ENCODE measurements around the gene NKD1.

Gene NKD1

GRCh38 chr16:50537533-50538290 lies 10.5 kb upstream of the NKD1 start:
- no peak for DNase-seq (ENCODE audit: low spot score)

- no peak for DNase-seq (ENCODE audit: low spot score)
Measured at GRCh38 chr16:50538411-50539052, 9.7 kb upstream of the NKD1 start.

GRCh38 chr16:50539053-50539695 lies 9.0 kb upstream of the NKD1 start:
- no peak for DNase-seq (ENCODE audit: low spot score)

GRCh38 chr16:50539822-50540710 lies 8.1 kb upstream of the NKD1 start:
- DNase-seq (ENCODE audit: low spot score): no peak

GRCh38 chr16:50540711-50541007 lies 7.5 kb upstream of the NKD1 start:
- DNase-seq (ENCODE audit: low spot score): no peak

GRCh38 chr16:50542703-50543102 lies 5.5 kb upstream of the NKD1 start:
- DNase-seq (ENCODE audit: low spot score): no peak

GRCh38 chr16:50546125-50546524 lies 2.1 kb upstream of the NKD1 start:
- DNase-seq (ENCODE audit: low spot score): no peak

GRCh38 chr16:50547340-50548124 lies 664 bp upstream of the NKD1 start:
- DNase-seq (ENCODE audit: low spot score): no peak

- DNase-seq (ENCODE audit: low spot score): no peak
Measured at GRCh38 chr16:50548909-50549560, 839 bp downstream of the NKD1 start.

- no peak for DNase-seq (ENCODE audit: low spot score)
Measured at GRCh38 chr16:50549561-50549915, 1.3 kb downstream of the NKD1 start.

GRCh38 chr16:50550035-50550434 lies 1.8 kb downstream of the NKD1 start:
- DNase-seq (ENCODE audit: low spot score): no peak

- DNase-seq (ENCODE audit: low spot score): no peak
Measured at GRCh38 chr16:50550866-50551641, 2.9 kb downstream of the NKD1 start.

- DNase-seq (ENCODE audit: low spot score): no peak
Measured at GRCh38 chr16:50552476-50553101, 4.4 kb downstream of the NKD1 start.

- DNase-seq (ENCODE audit: low spot score): no peak
Measured at GRCh38 chr16:50553182-50553710, 5.0 kb downstream of the NKD1 start.

GRCh38 chr16:50553731-50554360 lies 5.7 kb downstream of the NKD1 start:
- no peak for DNase-seq (ENCODE audit: low spot score)

GRCh38 chr16:50555269-50555875 lies 7.2 kb downstream of the NKD1 start:
- no peak for DNase-seq (ENCODE audit: low spot score)

GRCh38 chr16:50555952-50556673 lies 7.9 kb downstream of the NKD1 start:
- no peak for DNase-seq (ENCODE audit: low spot score)

GRCh38 chr16:50557046-50557445 lies 8.8 kb downstream of the NKD1 start:
- DNase-seq (ENCODE audit: low spot score): no peak
